SK-N-SH treated with all-trans-retinoic acid at 6 μM for 48 hours (cell line): ENCODE results near the gene LEPR.

Experiments
- ISL1 ChIP-seq: fragments of 250-450 bp; sonication (Bioruptor Pico); IDR thresholded peaks from 2 replicates; pipeline ENCODE4 v2.1.2; 2022; ENCODE audit warnings: mild to moderate bottlenecking, moderate library complexity
- ZFP3 ChIP-seq: fragments of 250-450 bp; sonication (Bioruptor Pico); IDR thresholded peaks from 2 replicates; pipeline ENCODE4 v1.5.0; 2020; ENCODE audit warnings: mild to moderate bottlenecking, moderate library complexity
- ZNF8 ChIP-seq: fragments of 450-650 bp; formaldehyde crosslinking; IDR thresholded peaks from 2 replicates; pipeline ENCODE4 v1.5.0; 2020; ENCODE audit warnings: mild to moderate bottlenecking, moderate library complexity

- no peak for TF ChIP-seq ZNF8 (CRISPR knock-in tag)
- no peak for TF ChIP-seq ZFP3 (CRISPR knock-in tag)
- no peak for TF ChIP-seq ISL1 (CRISPR knock-in tag)
Measured at GRCh38 chr1:65393347-65393746, 27.1 kb upstream of the LEPR start.
